HCT116 (cell line): Measurements from ENCODE around the gene TTC23. TPM values are rescaled to one million over a fixed set of nuclear protein-coding genes. Genes with fewer than 3 reads are reported as not detected.
A peak's percentile ranks its signal among the peaks of the same experiment; 100 is the strongest.
"Not testable (repeated sequence)": the region's sequence is repeated elsewhere in the genome, so short reads cannot be mapped to it uniquely, and the experiment has no call there.

ENCODE experiments used
- ATAC-seq: fragments of 200-7000 bp; cut with Tn5 transposase; 2 replicates; pipeline ENCODE4 v1.9.1; 2020; ENCODE audit warnings: mild to moderate bottlenecking, moderate library complexity
- BruUV-seq: library from RNA; stranded (reverse); fragments of 400-500 nt; replicated peaks from 2 replicates; lab custom pipeline; 2021; lab: Mats Ljungman, UMichigan
- CTCF ChIA-PET: fragments of 300-600 bp; sonication (Branson Sonifier 250); formaldehyde crosslinking; loops from one replicate; lab custom pipeline; 2021; ENCODE audit warnings: antibody characterized with exemption; lab: Charles Lee
- POLR2A ChIA-PET: fragments of 300-600, 350-600 bp; sonication (Branson Sonifier 250); formaldehyde crosslinking; loops from one replicate; lab custom pipeline; 2021; ENCODE audit warnings: antibody characterized with exemption; lab: Charles Lee
- RAD21 ChIA-PET, 2 experiments: fragments of 300-600 bp; sonication (Branson Sonifier 250); formaldehyde crosslinking; loops; one replicate each; lab custom pipeline; 2023; ENCODE audit warnings: low total read pairs in 2 of 2; ENCODE audit not compliant: uncharacterized antibody in 2 of 2, unreplicated experiment in 2 of 2, low non-redundant PET in 1 of 2; lab: Charles Lee
- DNase-seq: peaks from one replicate; pipeline ENCODE4 v3.0.0-alpha.2; 2010; ENCODE audit warnings: low read depth, low spot score
- H2AFZ ChIP-seq: fragments of 200-600 bp; shearing (Covaris generic), sonication (generic); 2 replicates; pipeline ENCODE4 v1.6.1; 2017; ENCODE audit warnings: low read depth, mixed run types, mixed read lengths, antibody characterized with exemption, low read length; ENCODE audit not compliant: poor library complexity, severe bottlenecking
- H3K27ac ChIP-seq: 2 replicates; pipeline ENCODE4 v1.5.1; 2012; ENCODE audit warnings: low read depth, low read length
- H3K27me3 ChIP-seq: fragments of 200-600 bp; sonication (generic); 2 replicates; pipeline ENCODE4 v1.6.1; 2016; ENCODE audit warnings: mixed run types, low read length, mixed read lengths; ENCODE audit not compliant: insufficient read depth
- H3K36me3 ChIP-seq, 2 experiments: fragments of 200-500 bp in 1 of 2; fragments of 200-600 bp in 1 of 2; sonication (Bioruptor generic) in 1 of 2; sonication (generic) in 1 of 2; 2 replicates each; pipeline versions ENCODE4 v1.5.1 to v1.6.1; 2014 to 2016; ENCODE audit warnings: low read length in 2 of 2, inconsistent platforms in 1 of 2, mixed read lengths in 1 of 2, mixed run types in 1 of 2; ENCODE audit not compliant: insufficient read depth in 2 of 2, control insufficient read depth in 1 of 2
- H3K4me1 ChIP-seq, 2 experiments: fragments of 200-600 bp in 1 of 2; sonication (generic) in 1 of 2; 2 replicates each; pipeline versions ENCODE4 v1.5.1 to v1.6.1; 2012 to 2017; ENCODE audit warnings: low read length in 2 of 2, inconsistent platforms in 1 of 2, mild to moderate bottlenecking in 1 of 2, mixed read lengths in 1 of 2, mixed run types in 1 of 2, moderate library complexity in 1 of 2; ENCODE audit not compliant: insufficient read depth in 2 of 2, control insufficient read depth in 1 of 2
- H3K4me2 ChIP-seq: fragments of 200-600 bp; sonication (generic); 2 replicates; pipeline ENCODE4 v1.6.1; 2017; ENCODE audit warnings: mixed run types, low read length, mixed read lengths
- H3K4me3 ChIP-seq, 2 experiments: fragments of 200-600 bp in 1 of 2; sonication (generic) in 1 of 2; replicated peaks in 1 of 2; 2 replicates each; pipeline ENCODE4 v1.5.1; 2011 to 2016; ENCODE audit warnings: low read length in 2 of 2, control low read depth in 1 of 2, low read depth in 1 of 2, mild to moderate bottlenecking in 1 of 2, mixed read lengths in 1 of 2, mixed run types in 1 of 2
- H3K79me2 ChIP-seq: fragments of 200-600 bp; sonication (generic); 2 replicates; pipeline ENCODE4 v1.6.1; 2017; ENCODE audit warnings: mild to moderate bottlenecking, mixed run types, low read length, moderate library complexity, mixed read lengths; ENCODE audit not compliant: insufficient read depth
- H3K9ac ChIP-seq: fragments of 200-600 bp; sonication (generic); 2 replicates; pipeline ENCODE4 v1.6.1; 2016; ENCODE audit warnings: low read length, mixed read lengths
- H3K9me2 ChIP-seq: fragments of 200-600 bp; sonication (generic), shearing (Covaris generic); 2 replicates; pipeline ENCODE4 v1.6.1; 2017; ENCODE audit warnings: mixed run types, mild to moderate bottlenecking, moderate library complexity; ENCODE audit not compliant: insufficient read depth
- H3K9me3 ChIP-seq, 2 experiments: fragments of 200-500 bp in 1 of 2; fragments of 200-600 bp in 1 of 2; sonication (Bioruptor generic) in 1 of 2; sonication (generic) in 1 of 2; 2 replicates each; pipeline ENCODE4 v1.6.1; 2014 to 2017; ENCODE audit warnings: low read length in 2 of 2, mixed read lengths in 2 of 2, inconsistent platforms in 1 of 2, low read depth in 1 of 2, mild to moderate bottlenecking in 1 of 2, mixed run types in 1 of 2, moderate library complexity in 1 of 2; ENCODE audit not compliant: control insufficient read depth in 1 of 2, insufficient read depth in 1 of 2
- H4K20me1 ChIP-seq: fragments of 200-600 bp; sonication (generic), shearing (Covaris generic); 2 replicates; pipeline ENCODE4 v1.6.1; 2017; ENCODE audit warnings: mixed run types, mild to moderate bottlenecking, moderate library complexity; ENCODE audit not compliant: insufficient read depth
- CEBPB ChIP-seq: IDR thresholded peaks from 2 replicates; pipeline ENCODE4 v1.6.1; 2012; ENCODE audit warnings: low read depth
- EZH2phosphoT487 ChIP-seq: fragments of 200-600 bp; IDR thresholded peaks from 2 replicates; pipeline ENCODE4 v1.6.1; 2018; ENCODE audit warnings: antibody characterized with exemption, borderline replicate concordance
- FOSL1 ChIP-seq: IDR thresholded peaks from 2 replicates; pipeline ENCODE4 v1.6.1; 2012; ENCODE audit warnings: low read depth
- SP1 ChIP-seq: IDR thresholded peaks from 2 replicates; pipeline ENCODE4 v1.6.1; 2012; ENCODE audit warnings: low read depth
- intact Hi-C: fragments of 100-400 bp; cut with micrococcal nuclease; formaldehyde crosslinking; loops from 2 replicates; pipeline ENCODE4 v1.10.0; 2022
- total RNA-seq: library from RNA; stranded (reverse); gene quantifications from one replicate; pipeline ENCODE4 v1.2.1, GENCODE V29; 2021; ENCODE audit not compliant: unreplicated experiment

TTC23 gene
- total RNA-seq, 1 experiment from 2014 or later, result 10.2 TPM

DNA sequence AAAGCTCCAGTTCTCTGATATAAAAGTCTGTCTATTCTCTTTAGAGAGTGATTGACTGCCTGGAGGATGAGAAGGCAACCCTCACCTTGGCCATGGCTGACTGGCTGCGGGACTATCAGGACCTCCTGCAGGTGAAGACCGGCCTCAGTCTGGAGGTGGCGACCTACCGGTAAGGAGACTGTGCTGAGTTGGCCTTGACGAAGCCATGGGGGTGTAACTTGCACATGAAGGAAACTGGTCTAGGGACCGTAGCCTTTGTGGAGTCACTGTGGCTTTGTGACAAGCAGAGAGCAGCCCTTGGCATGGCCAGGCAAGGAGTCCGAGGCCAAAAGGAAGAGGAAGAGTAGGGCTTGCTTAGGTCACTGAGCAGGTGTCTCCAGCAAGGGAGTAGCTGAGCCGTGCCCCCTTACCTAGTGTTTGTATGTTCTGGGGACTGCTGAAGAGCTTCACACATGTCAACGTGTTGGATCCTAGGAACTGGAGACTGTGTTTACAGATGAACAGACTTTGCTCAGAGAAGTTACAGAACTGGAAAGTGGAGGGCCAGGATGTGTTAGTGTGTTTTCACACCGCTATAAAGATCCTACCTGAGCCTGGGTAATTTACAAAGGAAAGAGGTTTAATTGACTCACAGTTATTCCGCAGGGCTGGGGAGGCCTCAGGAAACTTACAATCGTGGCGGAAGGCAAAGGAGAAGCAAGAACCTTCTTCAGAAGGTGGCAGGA is 135.7 kb downstream of the TTC23 start:
- intact Hi-C loops, result no loop called here
- DNase-seq, result no peak
- RAD21 ChIA-PET, result no interaction called here

GRCh38 chr15:99111641-99112040 is 137.7 kb downstream of the TTC23 start:
- H3K9ac ChIP-seq, H3K79me2 ChIP-seq, H3K27me3 ChIP-seq, POLR2A ChIA-PET, H3K4me3 ChIP-seq, H3K4me2 ChIP-seq, H3K9me3 ChIP-seq, H3K4me1 ChIP-seq, H3K27ac ChIP-seq, BruUV-seq, RAD21 ChIA-PET, H3K36me3 ChIP-seq, H4K20me1 ChIP-seq, H3K9me2 ChIP-seq, ATAC-seq, intact Hi-C loops, DNase-seq, H2AFZ ChIP-seq: not testable (repeated sequence)
- CTCF ChIA-PET, result interaction anchor here (1.4 kb wide), 1 partner anchor 11 kb away, joined by 3 read pairs; no protein-coding TSS in a partner anchor

More for the DNA sequence above, 135.7 kb downstream of the TTC23 start:
- H3K4me3 ChIP-seq, result no peak overlapping the region
- ATAC-seq, result 0 out of 2 replicates have a peak, but pooled peaks have one; percentile 30
- H2AFZ ChIP-seq, result no peak overlapping the region
- H3K9me2 ChIP-seq, result no peaks in the 10 kb centered on the region
- no peaks in the 10 kb centered on the region for H3K79me2 ChIP-seq
- BruUV-seq, result no TSS peak
- no peak overlapping the region for H3K9ac ChIP-seq
- no peaks in the 10 kb centered on the region for H4K20me1 ChIP-seq
- no peaks in the 10 kb centered on the region for H3K4me1 ChIP-seq
- H3K9me3 ChIP-seq, result no peaks in the 10 kb centered on the region
- ChIA-PET CTCF (no interaction called here), POLR2A (no interaction called here)
- no peak overlapping the region for H3K4me2 ChIP-seq
- H3K27me3 ChIP-seq, result no peaks in the 10 kb centered on the region
- TF ChIP-seq SP1 (no peak), FOSL1 (no peak), EZH2phosphoT487 (no peak), CEBPB (no peak)
- TF ChIP-seq, all 23 proteins: peak for 0
- Histone ChIP-seq H3K36me3 (no peaks in the 10 kb centered on the region), H3K27ac (no peak overlapping the region)
